IMR-90 (cell line): Measurements from ENCODE around the gene TENM4.

Experiments used
- CTCF ChIP-seq: conservative IDR thresholded peaks from 2 replicates; pipeline ENCODE4 v1.5.1; 2012; ENCODE audit warnings: mild to moderate bottlenecking, low read depth, low read length, improper control_type of control experiment
- USF2 ChIP-seq: fragments of 150-350 bp; IDR thresholded peaks from 2 replicates; pipeline ENCODE4 v1.6.1; 2017; ENCODE audit warnings: mild to moderate bottlenecking, antibody characterized with exemption, low read length, low read depth
- TF ChIP-seq, protein P1 (sequence below): fragments of 150-350 bp; IDR thresholded peaks from 2 replicates; pipeline ENCODE4 v1.6.1; 2016; ENCODE audit warnings: low read depth, mild to moderate bottlenecking, low read length, moderate library complexity, borderline replicate concordance

GRCh38 chr11:78901831-78902230, 539.0 kb downstream of the TENM4 start:
- TF ChIP-seq CTCF (no peak), USF2 (no peak)
- TF ChIP-seq, protein P1, sequence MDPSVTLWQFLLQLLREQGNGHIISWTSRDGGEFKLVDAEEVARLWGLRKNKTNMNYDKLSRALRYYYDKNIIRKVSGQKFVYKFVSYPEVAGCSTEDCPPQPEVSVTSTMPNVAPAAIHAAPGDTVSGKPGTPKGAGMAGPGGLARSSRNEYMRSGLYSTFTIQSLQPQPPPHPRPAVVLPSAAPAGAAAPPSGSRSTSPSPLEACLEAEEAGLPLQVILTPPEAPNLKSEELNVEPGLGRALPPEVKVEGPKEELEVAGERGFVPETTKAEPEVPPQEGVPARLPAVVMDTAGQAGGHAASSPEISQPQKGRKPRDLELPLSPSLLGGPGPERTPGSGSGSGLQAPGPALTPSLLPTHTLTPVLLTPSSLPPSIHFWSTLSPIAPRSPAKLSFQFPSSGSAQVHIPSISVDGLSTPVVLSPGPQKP: no peak
